ENCODE results near the gene IQSEC2. TPM values are rescaled to one million over a fixed set of nuclear protein-coding genes. Genes with fewer than 3 reads are reported as not detected.

Gene IQSEC2
- total and polyA plus RNA-seq, 2 of the 4 experiments (the other 2 are of a cell fraction), result 2.5 to 11.4 TPM

- no peaks in the 10 kb centered on the region for H3K79me1 ChIP-seq (ENCODE audit: low read depth in 1 of 2, low read length in 2 of 2)
- H2AK9ac ChIP-seq (replicated peaks; ENCODE audit: low read depth, low read length, poor library complexity), result no peak overlapping the region
- H3K4me1 ChIP-seq (ENCODE audit: control insufficient read depth, insufficient read depth, low read length), result no peaks in the 10 kb centered on the region
- no peak overlapping the region for H3K56ac ChIP-seq (ENCODE audit: extremely low read depth, insufficient read depth, low read length)
- H3K27ac ChIP-seq (ENCODE audit: insufficient read depth, low read length), result no peak overlapping the region
- H2BK5ac ChIP-seq (ENCODE audit: low read depth, low read length, poor library complexity, severe bottlenecking), result no peak overlapping the region
- H3K9me3 ChIP-seq (ENCODE audit: control insufficient read depth, insufficient read depth, low read length), result no peaks in the 10 kb centered on the region
- no peak overlapping the region for H2AFZ ChIP-seq (replicated peaks; ENCODE audit: low read length, poor library complexity)
- POLR2A ChIA-PET (ENCODE audit: unreplicated experiment), result no interaction called here
- ATAC-seq (ENCODE audit: low read depth) (no peak), DNase-seq (no peak)
- no peak overlapping the region for H3K9ac ChIP-seq (ENCODE audit: low read depth, low read length)
- no peak overlapping the region for H2BK120ac ChIP-seq (ENCODE audit: low read depth, low read length)
- H3K4me3 ChIP-seq (ENCODE audit: insufficient read depth, low read depth, low read length), result no peak overlapping the region
- no peak overlapping the region for H3K18ac ChIP-seq (ENCODE audit: low read depth, low read length)
- WGBS, 2 experiments (ENCODE audit: extremely low coverage in 2 of 2, insufficient read length in 1 of 2), result 17% methylated on average over 1 of the region's 8 CpGs; no CpG with 5 or more reads in 1 of the 2 experiments
- H3K27me3 ChIP-seq (ENCODE audit: control insufficient read depth, insufficient read depth, low read length), result peaks cover 27% of the 10 kb centered on the region
- intact Hi-C loops (cut with micrococcal nuclease) (no loop called here), in situ Hi-C loops (cut with MboI; ENCODE audit: low sequenced_read_pairs) (no loop called here), dilution Hi-C loops (cut with HindIII; ENCODE audit: low sequenced_read_pairs, unreplicated experiment) (no loop called here)
- H3K9me1 ChIP-seq (ENCODE audit: insufficient read depth, low read length), result no peaks in the 10 kb centered on the region
- no peak overlapping the region for H3K4ac ChIP-seq (ENCODE audit: low read depth, low read length)
- no peak overlapping the region for H3K14ac ChIP-seq (replicated peaks; ENCODE audit: low read depth, low read length)
- BruUV-seq (replicated peaks), result no TSS peak
- TF ChIP-seq, protein P1, sequence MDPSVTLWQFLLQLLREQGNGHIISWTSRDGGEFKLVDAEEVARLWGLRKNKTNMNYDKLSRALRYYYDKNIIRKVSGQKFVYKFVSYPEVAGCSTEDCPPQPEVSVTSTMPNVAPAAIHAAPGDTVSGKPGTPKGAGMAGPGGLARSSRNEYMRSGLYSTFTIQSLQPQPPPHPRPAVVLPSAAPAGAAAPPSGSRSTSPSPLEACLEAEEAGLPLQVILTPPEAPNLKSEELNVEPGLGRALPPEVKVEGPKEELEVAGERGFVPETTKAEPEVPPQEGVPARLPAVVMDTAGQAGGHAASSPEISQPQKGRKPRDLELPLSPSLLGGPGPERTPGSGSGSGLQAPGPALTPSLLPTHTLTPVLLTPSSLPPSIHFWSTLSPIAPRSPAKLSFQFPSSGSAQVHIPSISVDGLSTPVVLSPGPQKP (IDR thresholded peaks at IDR 0.05; ENCODE audit: borderline replicate concordance, low read depth, low read length), result no peak
- TF ChIP-seq, protein P2, sequence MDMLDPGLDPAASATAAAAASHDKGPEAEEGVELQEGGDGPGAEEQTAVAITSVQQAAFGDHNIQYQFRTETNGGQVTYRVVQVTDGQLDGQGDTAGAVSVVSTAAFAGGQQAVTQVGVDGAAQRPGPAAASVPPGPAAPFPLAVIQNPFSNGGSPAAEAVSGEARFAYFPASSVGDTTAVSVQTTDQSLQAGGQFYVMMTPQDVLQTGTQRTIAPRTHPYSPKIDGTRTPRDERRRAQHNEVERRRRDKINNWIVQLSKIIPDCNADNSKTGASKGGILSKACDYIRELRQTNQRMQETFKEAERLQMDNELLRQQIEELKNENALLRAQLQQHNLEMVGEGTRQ (IDR thresholded peaks at IDR 0.05; ENCODE audit: low read depth, low read length), result no peak
- TF ChIP-seq NFE2L2 (IDR thresholded peaks at IDR 0.05; ENCODE audit: low read depth, low read length) (no peak), CTCF (conservative IDR thresholded peaks at IDR 0.05; ENCODE audit: low read depth, low read length) (no peak), SMC3 (IDR thresholded peaks at IDR 0.05; ENCODE audit: low read depth, low read length) (no peak), MAZ (IDR thresholded peaks at IDR 0.05; ENCODE audit: borderline replicate concordance, low read depth, low read length) (no peak), FOS (IDR thresholded peaks at IDR 0.05; ENCODE audit: low read depth, low read length) (no peak), BHLHE40 (IDR thresholded peaks at IDR 0.05; ENCODE audit: low read depth, low read length) (no peak), MAFK (IDR thresholded peaks at IDR 0.05; ENCODE audit: low read depth, low read length) (no peak), MXI1 (IDR thresholded peaks at IDR 0.05; ENCODE audit: borderline replicate concordance, low read depth, low read length) (no peak), CHD1 (IDR thresholded peaks at IDR 0.05; ENCODE audit: low read depth, low read length) (no peak)
- no peak overlapping the region for H3K4me2 ChIP-seq (ENCODE audit: low read depth, low read length)
- H3K36me3 ChIP-seq (ENCODE audit: control insufficient read depth, insufficient read depth, low read length), result no peaks in the 10 kb centered on the region; the same call in 1 of the 2 replicates
- no peak overlapping the region for H4K8ac ChIP-seq (ENCODE audit: low read depth in 2 of 2, low read length in 2 of 2)
- H3K23ac ChIP-seq (ENCODE audit: low read depth, low read length), result no peak overlapping the region
- no peak overlapping the region for H2BK15ac ChIP-seq (ENCODE audit: low read depth, low read length)
- CTCF ChIA-PET, result no interaction called here
- no peak overlapping the region for H2AK5ac ChIP-seq (ENCODE audit: low read depth, low read length)
- H4K20me1 ChIP-seq (ENCODE audit: insufficient read depth, low read length), result no peaks in the 10 kb centered on the region
- no peak overlapping the region for H4K5ac ChIP-seq (ENCODE audit: low read depth, low read length)
- H4K91ac ChIP-seq (ENCODE audit: insufficient read depth, low read depth, low read length), result no peak overlapping the region
- no peak overlapping the region for H2BK20ac ChIP-seq (ENCODE audit: low read depth, low read length)
Observed at GRCh38 chrX:53272808-53273337, 8.5 kb downstream of the IQSEC2 start.
